Smooth muscle cell (in vitro differentiated cells): ENCODE measurements around the gene PRDM11. TPM values are rescaled to one million over a fixed set of nuclear protein-coding genes. Genes with fewer than 3 reads are reported as not detected.

Source experiments
- DNase-seq: peaks from one replicate; lab custom pipeline; 2025; ENCODE audit not compliant: unreplicated experiment; lab: John Stamatoyannopoulos, UW
- H2AFZ ChIP-seq: fragments of 200-600 bp; sonication (generic); 2 replicates; pipeline ENCODE4 v1.6.0; 2016; ENCODE audit warnings: antibody characterized with exemption, low read depth, mild to moderate bottlenecking
- H3F3A ChIP-seq: fragments of 200-600 bp; sonication (generic); 2 replicates; pipeline ENCODE4 v1.6.0; 2017; ENCODE audit warnings: antibody characterized with exemption, low read depth
- H3K27ac ChIP-seq: fragments of 200-600 bp; sonication (generic); 2 replicates; pipeline ENCODE4 v1.5.1; 2016; ENCODE audit warnings: low read depth, mild to moderate bottlenecking
- H3K27me3 ChIP-seq: fragments of 200-600 bp; sonication (generic); 2 replicates; pipeline ENCODE4 v1.6.1; 2016; ENCODE audit warnings: low read depth, mild to moderate bottlenecking
- H3K36me3 ChIP-seq: fragments of 200-600 bp; sonication (generic); 2 replicates; pipeline ENCODE4 v1.5.1; 2016; ENCODE audit warnings: low read depth
- H3K4me1 ChIP-seq: fragments of 200-600 bp; sonication (generic); 2 replicates; pipeline ENCODE4 v1.5.1; 2016; ENCODE audit warnings: low read depth
- H3K4me2 ChIP-seq: fragments of 200-600 bp; sonication (generic); 2 replicates; pipeline ENCODE4 v1.6.0; 2016; ENCODE audit warnings: mild to moderate bottlenecking
- H3K4me3 ChIP-seq: fragments of 200-600 bp; sonication (generic); 2 replicates; pipeline ENCODE4 v1.5.1; 2016; ENCODE audit warnings: mild to moderate bottlenecking
- H3K79me2 ChIP-seq: fragments of 200-600 bp; sonication (generic); 2 replicates; pipeline ENCODE4 v1.6.0; 2016; ENCODE audit warnings: low read depth, mild to moderate bottlenecking
- H3K9ac ChIP-seq: fragments of 200-600 bp; sonication (generic); 2 replicates; pipeline ENCODE4 v1.6.0; 2016; ENCODE audit warnings: low read depth
- H3K9me3 ChIP-seq: fragments of 200-600 bp; sonication (generic); replicated peaks from 2 replicates; pipeline ENCODE4 v1.5.1; 2016; ENCODE audit warnings: low read depth
- H4K20me1 ChIP-seq: fragments of 200-600 bp; sonication (generic); 2 replicates; pipeline ENCODE4 v1.6.0; 2016; ENCODE audit warnings: low read depth
- WGBS: methylation state at CpG from one replicate; pipeline ENCODE4 v1.1.7; 2016; ENCODE audit warnings: low lambda C conversion rate; 5-methylcytosine and 5-hydroxymethylcytosine counted together
- polyA plus RNA-seq: library from polyadenylated mRNA; unstranded; fragments of >200 nt; fragmentation: Nextera tagmentation; extraction: Ambion mirVana; gene quantifications from 2 replicates; pipeline ENCODE4 v1.2.1, GENCODE V29; 2016
- total RNA-seq: library from RNA; depleted of rRNA; stranded (reverse); fragments of >200 nt; gene quantifications from 2 replicates; pipeline ENCODE4 v1.2.3, GENCODE V29; 2014
- TF ChIP-seq, protein P1 (sequence below): fragments of 200-600 bp; sonication (generic); IDR thresholded peaks from 2 replicates; pipeline ENCODE4 v1.5.1; 2017; ENCODE audit warnings: borderline replicate concordance, mild to moderate bottlenecking, antibody characterized with exemption; ENCODE audit not compliant: insufficient read depth, poor library complexity, severe bottlenecking

PRDM11 gene
- total and polyA plus RNA-seq, 2 experiments from 2014 or later = 5.8 to 6.6 TPM

DNA sequence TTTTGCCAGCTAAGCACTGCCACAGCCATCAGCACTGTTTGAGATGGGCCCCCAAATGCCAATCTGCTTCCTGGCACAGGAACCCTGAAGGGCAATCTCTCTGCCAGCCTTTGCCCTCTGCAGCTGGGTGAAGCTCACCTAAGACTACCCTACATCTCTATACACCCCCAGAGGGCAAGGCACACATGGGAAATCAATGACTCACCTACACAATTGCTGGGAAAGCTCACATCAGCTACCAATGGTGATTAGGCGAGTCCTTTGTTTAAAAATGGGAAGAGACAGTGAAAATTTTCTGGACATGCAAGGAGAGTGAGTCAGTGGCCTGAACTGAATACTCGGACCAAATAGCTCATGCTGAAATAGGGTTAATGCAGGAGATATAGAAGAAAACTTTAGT is 12.6 kb upstream of the PRDM11 start:
- no peaks in the 10 kb centered on the region for H3K4me1 ChIP-seq
- H3K36me3 ChIP-seq = no peaks in the 10 kb centered on the region
- DNase-seq = no peak
- WGBS = 72% methylated on average over 2 of the region's 2 CpGs
- H3K4me3 ChIP-seq = no peak overlapping the region
- no peaks in the 10 kb centered on the region for H3K9me3 ChIP-seq
- H2AFZ ChIP-seq = no peak overlapping the region
- peaks cover 33% of the 10 kb centered on the region for H3K27me3 ChIP-seq
- no peaks in the 10 kb centered on the region for H3F3A ChIP-seq
- no peaks in the 10 kb centered on the region for H4K20me1 ChIP-seq
- H3K9ac ChIP-seq = no peak overlapping the region
- TF ChIP-seq, protein P1, sequence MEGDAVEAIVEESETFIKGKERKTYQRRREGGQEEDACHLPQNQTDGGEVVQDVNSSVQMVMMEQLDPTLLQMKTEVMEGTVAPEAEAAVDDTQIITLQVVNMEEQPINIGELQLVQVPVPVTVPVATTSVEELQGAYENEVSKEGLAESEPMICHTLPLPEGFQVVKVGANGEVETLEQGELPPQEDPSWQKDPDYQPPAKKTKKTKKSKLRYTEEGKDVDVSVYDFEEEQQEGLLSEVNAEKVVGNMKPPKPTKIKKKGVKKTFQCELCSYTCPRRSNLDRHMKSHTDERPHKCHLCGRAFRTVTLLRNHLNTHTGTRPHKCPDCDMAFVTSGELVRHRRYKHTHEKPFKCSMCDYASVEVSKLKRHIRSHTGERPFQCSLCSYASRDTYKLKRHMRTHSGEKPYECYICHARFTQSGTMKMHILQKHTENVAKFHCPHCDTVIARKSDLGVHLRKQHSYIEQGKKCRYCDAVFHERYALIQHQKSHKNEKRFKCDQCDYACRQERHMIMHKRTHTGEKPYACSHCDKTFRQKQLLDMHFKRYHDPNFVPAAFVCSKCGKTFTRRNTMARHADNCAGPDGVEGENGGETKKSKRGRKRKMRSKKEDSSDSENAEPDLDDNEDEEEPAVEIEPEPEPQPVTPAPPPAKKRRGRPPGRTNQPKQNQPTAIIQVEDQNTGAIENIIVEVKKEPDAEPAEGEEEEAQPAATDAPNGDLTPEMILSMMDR = no peak
- H3K79me2 ChIP-seq = no peaks in the 10 kb centered on the region
- H3K4me2 ChIP-seq = no peak overlapping the region
- no peak overlapping the region for H3K27ac ChIP-seq

DNA sequence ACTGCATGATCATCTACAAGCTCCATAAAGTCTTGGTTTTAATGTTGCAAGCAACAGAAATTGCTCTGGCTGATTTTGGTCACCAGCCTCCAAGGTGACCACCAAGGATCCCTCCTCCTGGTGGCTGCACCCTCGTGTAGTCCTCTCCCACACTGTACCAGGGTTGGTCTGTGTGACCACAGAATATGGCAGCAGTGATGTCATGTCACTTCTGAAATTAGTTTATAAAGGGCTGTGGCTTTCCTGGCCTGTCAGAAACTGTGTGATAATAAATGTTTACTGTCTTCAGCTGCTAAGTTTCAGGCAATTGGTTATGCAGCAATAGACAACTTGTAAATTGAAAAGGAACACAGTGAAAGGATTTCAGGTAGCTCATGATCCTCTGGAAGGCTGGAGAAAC is 5.3 kb upstream of the PRDM11 start:
- Histone ChIP-seq H3K4me2 (no peak overlapping the region), H3K36me3 (no peaks in the 10 kb centered on the region), H3K27ac (no peak overlapping the region), H2AFZ (no peak overlapping the region), H3K79me2 (no peaks in the 10 kb centered on the region), H3F3A (peaks cover 4% of the 10 kb centered on the region), H4K20me1 (no peaks in the 10 kb centered on the region), H3K4me3 (no peak overlapping the region), H3K9ac (no peak overlapping the region), H3K27me3 (peaks cover 58% of the 10 kb centered on the region), H3K9me3 (no peaks in the 10 kb centered on the region), H3K4me1 (peaks cover 9% of the 10 kb centered on the region)
- TF ChIP-seq, protein P1 = no peak
- 63% methylated on average over 1 of the region's 1 CpG for WGBS
- DNase-seq = no peak

- 52% methylated on average over 2 of the region's 2 CpGs for WGBS
- Histone ChIP-seq H3K27me3 (peaks cover 58% of the 10 kb centered on the region), H3K9ac (no peak overlapping the region), H3F3A (peaks cover 7% of the 10 kb centered on the region), H3K79me2 (no peaks in the 10 kb centered on the region), H3K4me2 (no peak overlapping the region), H3K9me3 (no peaks in the 10 kb centered on the region), H3K4me1 (peaks cover 9% of the 10 kb centered on the region), H4K20me1 (no peaks in the 10 kb centered on the region), H3K36me3 (no peaks in the 10 kb centered on the region), H2AFZ (no peak overlapping the region), H3K4me3 (no peak overlapping the region), H3K27ac (no peak overlapping the region)
- DNase-seq = no peak
- TF ChIP-seq, protein P1 = no peak
Measured at GRCh38 chr11:45141631-45142030, 4.8 kb upstream of the PRDM11 start.

DNA sequence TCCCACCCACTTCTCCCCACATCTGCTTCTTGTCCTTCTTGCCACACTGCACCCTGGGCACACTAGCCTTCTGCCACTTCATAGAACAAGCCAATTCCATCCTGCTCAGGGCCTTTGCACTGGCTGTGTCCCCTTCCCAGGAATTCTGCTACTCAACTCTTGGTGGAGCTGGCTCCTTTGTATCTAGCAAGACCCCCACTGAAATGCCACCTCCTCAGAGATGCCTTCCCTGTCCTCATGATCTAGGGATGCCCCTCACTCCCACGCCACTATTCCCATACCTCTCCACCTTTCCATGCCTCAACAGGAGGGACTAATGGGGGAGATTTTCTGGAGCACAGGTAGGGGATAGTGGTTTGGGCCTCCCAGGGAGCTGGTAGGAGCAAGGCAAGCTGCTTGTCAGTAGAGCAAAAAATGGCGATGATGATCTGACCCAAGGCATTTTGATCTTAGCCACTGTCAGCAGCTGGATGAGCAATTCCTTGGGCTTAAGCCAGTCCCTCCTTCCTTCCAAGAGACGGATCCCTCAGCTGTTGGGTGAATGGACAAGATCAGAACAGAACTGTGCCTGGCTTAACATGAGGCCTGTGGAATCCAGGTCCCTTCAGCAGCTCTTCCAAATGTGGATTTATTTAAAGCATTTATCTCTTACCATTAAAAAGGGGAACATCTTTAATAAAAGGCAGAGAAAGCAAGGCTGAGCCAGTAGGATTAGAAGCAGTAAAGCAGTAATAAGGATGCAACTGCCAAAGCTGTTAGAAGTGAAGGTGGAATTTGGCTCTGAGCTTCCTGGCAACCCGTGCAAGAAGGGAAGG is 4.0 kb upstream of the PRDM11 start:
- 71% methylated on average over 4 of the region's 4 CpGs for WGBS
- H3K36me3 ChIP-seq = no peaks in the 10 kb centered on the region
- peaks cover 9% of the 10 kb centered on the region for H3K4me1 ChIP-seq
- H3K4me3 ChIP-seq = no peak overlapping the region
- no peak overlapping the region for H3K27ac ChIP-seq
- no peak for DNase-seq
- H3K9ac ChIP-seq = no peak overlapping the region
- no peak overlapping the region for H3K4me2 ChIP-seq
- H3F3A ChIP-seq = peaks cover 7% of the 10 kb centered on the region
- no peak overlapping the region for H2AFZ ChIP-seq
- H4K20me1 ChIP-seq = no peaks in the 10 kb centered on the region
- TF ChIP-seq, protein P1 = no peak
- peaks cover 2% of the 10 kb centered on the region for H3K79me2 ChIP-seq
- peaks cover 58% of the 10 kb centered on the region for H3K27me3 ChIP-seq
- no peaks in the 10 kb centered on the region for H3K9me3 ChIP-seq
